ENCODE data around the gene IFNLR1.

GRCh38 chr1:24222008-24222605, 35.0 kb upstream of the IFNLR1 start:
- TF ChIP-seq, protein P1, sequence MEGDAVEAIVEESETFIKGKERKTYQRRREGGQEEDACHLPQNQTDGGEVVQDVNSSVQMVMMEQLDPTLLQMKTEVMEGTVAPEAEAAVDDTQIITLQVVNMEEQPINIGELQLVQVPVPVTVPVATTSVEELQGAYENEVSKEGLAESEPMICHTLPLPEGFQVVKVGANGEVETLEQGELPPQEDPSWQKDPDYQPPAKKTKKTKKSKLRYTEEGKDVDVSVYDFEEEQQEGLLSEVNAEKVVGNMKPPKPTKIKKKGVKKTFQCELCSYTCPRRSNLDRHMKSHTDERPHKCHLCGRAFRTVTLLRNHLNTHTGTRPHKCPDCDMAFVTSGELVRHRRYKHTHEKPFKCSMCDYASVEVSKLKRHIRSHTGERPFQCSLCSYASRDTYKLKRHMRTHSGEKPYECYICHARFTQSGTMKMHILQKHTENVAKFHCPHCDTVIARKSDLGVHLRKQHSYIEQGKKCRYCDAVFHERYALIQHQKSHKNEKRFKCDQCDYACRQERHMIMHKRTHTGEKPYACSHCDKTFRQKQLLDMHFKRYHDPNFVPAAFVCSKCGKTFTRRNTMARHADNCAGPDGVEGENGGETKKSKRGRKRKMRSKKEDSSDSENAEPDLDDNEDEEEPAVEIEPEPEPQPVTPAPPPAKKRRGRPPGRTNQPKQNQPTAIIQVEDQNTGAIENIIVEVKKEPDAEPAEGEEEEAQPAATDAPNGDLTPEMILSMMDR (IDR thresholded peaks at IDR 0.05) = no peak
- no peak for TF ChIP-seq POLR2A (IDR thresholded peaks at IDR 0.05)

Measured in Peyer's patch (tissue), 4 donors.